ENCODE results near the gene CYB561D2. TPM values are rescaled to one million over a fixed set of nuclear protein-coding genes. Genes with fewer than 3 reads are reported as not detected.
A peak's percentile ranks its signal among the peaks of the same experiment; 100 is the strongest.

CYB561D2 gene
- total and polyA plus RNA-seq, 7 donors = 6.8 to 46.0 (median 10.8) TPM

GRCh38 chr3:50390508-50391224 is 40.0 kb downstream of the CYB561D2 start:
- WGBS, 2 donors = 27 to 69% methylated on average over 12 of the region's 12 CpGs
- no peaks in the 10 kb centered on the region for H3K27me3 ChIP-seq
- intact Hi-C loops (cut with DNase I) = no loop called here
- H3K4me3 ChIP-seq = no peak overlapping the region
- TF ChIP-seq POLR2AphosphoS5 (IDR thresholded peaks at IDR 0.05) = no peak
- no peak for TF ChIP-seq POLR2A (IDR thresholded peaks at IDR 0.05)
- TF ChIP-seq CTCF (IDR thresholded peaks at IDR 0.05) = no peak
- no peak for TF ChIP-seq EP300 (IDR thresholded peaks at IDR 0.05)
- H3K27ac ChIP-seq = no peak overlapping the region
- DNase-seq = peak; percentile 70
- H3K9me3 ChIP-seq = no peaks in the 10 kb centered on the region
- no peaks in the 10 kb centered on the region for H3K36me3 ChIP-seq
- H3K4me1 ChIP-seq = peaks cover 0 to 3% (median 0%) of the 10 kb centered on the region in 4 donors

- DNase-seq = no peak
- H3K27ac ChIP-seq = no peak overlapping the region
- TF ChIP-seq EP300 (IDR thresholded peaks at IDR 0.05) (no peak), POLR2AphosphoS5 (IDR thresholded peaks at IDR 0.05) (no peak), CTCF (IDR thresholded peaks at IDR 0.05) (no peak), POLR2A (IDR thresholded peaks at IDR 0.05) (no peak)
- no peaks in the 10 kb centered on the region for H3K36me3 ChIP-seq
- peaks cover 0 to 3% (median 0%) of the 10 kb centered on the region in 4 donors for H3K4me1 ChIP-seq
- H3K4me3 ChIP-seq = no peak overlapping the region
- no peaks in the 10 kb centered on the region for H3K27me3 ChIP-seq
- 37 to 70% methylated on average over 5 of the region's 5 CpGs for WGBS, 2 donors
- intact Hi-C loops (cut with DNase I) = no loop called here
- H3K9me3 ChIP-seq = no peaks in the 10 kb centered on the region
These were observed 41.5 kb downstream of the CYB561D2 start for GRCh38 chr3:50392101-50392715.

- no peak overlapping the region for H3K4me3 ChIP-seq
- intact Hi-C loops (cut with DNase I) = no loop called here
- H3K27ac ChIP-seq = no peak overlapping the region
- no peaks in the 10 kb centered on the region for H3K36me3 ChIP-seq
- H3K27me3 ChIP-seq = no peaks in the 10 kb centered on the region
- no peak for TF ChIP-seq EP300 (IDR thresholded peaks at IDR 0.05)
- no peak for TF ChIP-seq POLR2A (IDR thresholded peaks at IDR 0.05)
- TF ChIP-seq POLR2AphosphoS5 (IDR thresholded peaks at IDR 0.05) = no peak
- TF ChIP-seq CTCF (IDR thresholded peaks at IDR 0.05) = no peak
- no peaks in the 10 kb centered on the region for H3K9me3 ChIP-seq
- WGBS, 2 donors = 81 to 87% methylated on average over 5 of the region's 5 CpGs
- DNase-seq = no peak
- H3K4me1 ChIP-seq = peaks cover 0 to 3% (median 0%) of the 10 kb centered on the region in 4 donors
These were observed 42.4 kb downstream of the CYB561D2 start for GRCh38 chr3:50393061-50393460.

- Histone ChIP-seq H3K36me3 (no peaks in the 10 kb centered on the region), H3K4me3 (no peak overlapping the region), H3K27me3 (no peaks in the 10 kb centered on the region), H3K4me1 (peaks cover 0 to 3% (median 0%) of the 10 kb centered on the region in 4 donors), H3K27ac (no peak overlapping the region), H3K9me3 (no peaks in the 10 kb centered on the region)
- no peak for TF ChIP-seq POLR2A (IDR thresholded peaks at IDR 0.05)
- no peak for TF ChIP-seq CTCF (IDR thresholded peaks at IDR 0.05)
- TF ChIP-seq EP300 (IDR thresholded peaks at IDR 0.05) = no peak
- TF ChIP-seq POLR2AphosphoS5 (IDR thresholded peaks at IDR 0.05) = no peak
- intact Hi-C loops (cut with DNase I) = no loop called here
- 83 to 84% methylated on average over 10 of the region's 10 CpGs for WGBS, 2 donors
- DNase-seq = no peak
These were observed 44.6 kb downstream of the CYB561D2 start for GRCh38 chr3:50395070-50395860.
